HepG2 (cell line): ENCODE data around the gene CRADD. TPM values are rescaled to one million over a fixed set of nuclear protein-coding genes. Genes with fewer than 3 reads are reported as not detected.
A peak's percentile ranks its signal among the peaks of the same experiment; 100 is the strongest.

Experiments used
- ARHGAP35 ChIP-seq: sonication (generic); formaldehyde crosslinking; IDR thresholded peaks from 2 replicates; pipeline ENCODE4 v1.9.0; 2022; ENCODE audit warnings: mild to moderate bottlenecking, inconsistent platforms, moderate library complexity, missing genetic modification reagents, borderline replicate concordance
- ARID2 ChIP-seq: sonication (generic); formaldehyde crosslinking; IDR thresholded peaks from 2 replicates; pipeline ENCODE4 v1.8.1; 2022; ENCODE audit warnings: mild to moderate bottlenecking, missing genetic modification reagents, borderline replicate concordance
- GTF3A ChIP-seq: sonication (generic); formaldehyde crosslinking; conservative IDR thresholded peaks from 2 replicates; pipeline ENCODE4 v1.4.0; 2020; ENCODE audit warnings: mild to moderate bottlenecking, missing genetic modification reagents
- MYNN ChIP-seq: sonication (generic); formaldehyde crosslinking; IDR thresholded peaks from 2 replicates; pipeline ENCODE4 v1.4.0; 2020; ENCODE audit warnings: mild to moderate bottlenecking, low read depth, missing genetic modification reagents
- ZFP36L1 ChIP-seq: sonication (generic); formaldehyde crosslinking; IDR thresholded peaks from 2 replicates; pipeline ENCODE4 v1.8.0; 2022; ENCODE audit warnings: mild to moderate bottlenecking, missing genetic modification reagents, moderate library complexity
- ZNF432 ChIP-seq: sonication (generic); formaldehyde crosslinking; IDR thresholded peaks from 2 replicates; pipeline ENCODE4 v1.5.0; 2020; ENCODE audit warnings: missing genetic modification reagents, mild to moderate bottlenecking, borderline replicate concordance
- ZSCAN12 ChIP-seq: sonication (generic); formaldehyde crosslinking; IDR thresholded peaks from 2 replicates; pipeline ENCODE4 v1.9.0; 2021; ENCODE audit warnings: mild to moderate bottlenecking, missing genetic modification reagents
- polyA plus RNA-seq, 8 experiments: library from polyadenylated mRNA; depleted of rRNA in 3 of 8; stranded (reverse) in 7 of 8; unstranded in 1 of 8; fragments of >200 nt; fragmentation: Illumina TruSeq in 4 of 8; extraction: Trizol in 4 of 8; gene quantifications; 2 replicates each; pipeline versions ENCODE4 v1.2.1 to v1.2.3, GENCODE V29; 2011 to 2016; ENCODE audit warnings: low read depth in 4 of 8, missing spikeins in 1 of 8, mixed read lengths in 1 of 8; ENCODE audit not compliant: insufficient read depth in 1 of 8
- total RNA-seq, 5 experiments: library from RNA; depleted of rRNA; stranded (reverse); fragments of >200 nt; fragmentation: Illumina TruSeq; extraction: Trizol; gene quantifications; 2 replicates each; pipeline ENCODE4 v1.2.3, GENCODE V29; 2016; ENCODE audit warnings: low read depth in 1 of 5
- TF ChIP-seq, protein P1 (sequence below): sonication (generic); formaldehyde crosslinking; IDR thresholded peaks from 2 replicates; pipeline ENCODE4 v1.4.0; 2020; ENCODE audit warnings: mild to moderate bottlenecking, missing genetic modification reagents
- TF ChIP-seq, protein P2 (sequence below), 2 experiments: sonication (generic) in 1 of 2; formaldehyde crosslinking in 1 of 2; IDR thresholded peaks; 2 replicates each; pipeline versions ENCODE4 v1.5.1 to v1.6.1; 2011 to 2020; ENCODE audit warnings: borderline replicate concordance in 1 of 2, low read depth in 1 of 2, low read length in 1 of 2, mild to moderate bottlenecking in 1 of 2, missing genetic modification reagents in 1 of 2, moderate library complexity in 1 of 2
- TF ChIP-seq, protein P3 (sequence below): sonication (generic); formaldehyde crosslinking; conservative IDR thresholded peaks from 2 replicates; pipeline ENCODE4 v1.8.1; 2023; ENCODE audit warnings: missing genetic modification reagents
- TF ChIP-seq, protein P4 (sequence below): sonication (generic); formaldehyde crosslinking; IDR thresholded peaks from 2 replicates; pipeline ENCODE4 v1.4.0; 2020; ENCODE audit warnings: mild to moderate bottlenecking, missing genetic modification reagents
- TF ChIP-seq, protein P5 (sequence below): IDR thresholded peaks from 2 replicates; pipeline ENCODE4 v1.6.1; 2018; ENCODE audit warnings: missing genetic modification reagents, mild to moderate bottlenecking, missing compliant biosample characterization
- TF ChIP-seq, protein P6 (sequence below): sonication (generic); formaldehyde crosslinking; IDR thresholded peaks from 2 replicates; pipeline ENCODE4 v1.8.1; 2023; ENCODE audit warnings: missing genetic modification reagents, mild to moderate bottlenecking, borderline replicate concordance

Gene CRADD
- total and polyA plus RNA-seq, 2 of the 13 experiments (the other 11 are each of a cell fraction or from before 2014, with no cell fraction given) = 12.4 to 18.8 TPM

DNA sequence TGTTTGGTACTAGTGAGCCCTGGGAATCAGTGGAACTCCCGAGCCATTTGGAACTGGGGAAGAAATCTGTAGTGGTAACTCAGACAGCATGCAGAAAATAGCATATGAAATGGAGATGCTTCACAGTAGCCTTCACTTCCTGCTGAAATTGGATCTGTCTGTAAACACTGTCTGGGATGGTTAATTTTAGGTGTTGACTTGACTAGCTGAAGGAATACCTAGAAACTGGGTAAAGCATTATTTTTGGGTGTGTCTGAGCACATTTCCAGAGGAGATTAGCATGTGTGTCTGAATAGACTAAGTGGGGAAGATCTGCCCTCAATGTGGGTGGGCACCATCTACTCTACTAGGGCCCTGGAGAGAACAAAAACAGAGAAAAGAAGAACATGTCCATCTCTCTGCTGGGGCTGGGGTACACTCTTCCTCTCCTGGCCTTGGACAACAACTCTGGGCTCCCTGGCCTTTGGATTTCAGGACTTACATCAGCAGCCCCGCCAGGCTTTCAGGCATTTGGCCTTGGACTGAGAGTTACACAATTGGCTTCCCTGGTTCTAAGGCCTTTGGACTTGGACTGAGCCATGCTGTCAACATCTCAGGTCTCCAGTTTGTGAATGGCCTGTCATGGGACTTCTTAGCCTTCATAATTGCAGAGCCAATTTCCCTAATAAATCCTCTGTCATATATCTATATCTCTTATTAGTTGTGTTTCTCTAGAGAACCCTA is 14.0 kb upstream of the CRADD start (continued):
- TF ChIP-seq MYNN (CRISPR knock-in tag) (no peak), GTF3A (no peak), ZSCAN12 (CRISPR knock-in tag) (no peak), ARHGAP35 (CRISPR knock-in tag) (no peak), ZFP36L1 (CRISPR knock-in tag) (peak; percentile 79; the same call in 1 of the 2 replicates), ARID2 (CRISPR knock-in tag) (no peak), ZNF432 (no peak)
- TF ChIP-seq, protein P1, sequence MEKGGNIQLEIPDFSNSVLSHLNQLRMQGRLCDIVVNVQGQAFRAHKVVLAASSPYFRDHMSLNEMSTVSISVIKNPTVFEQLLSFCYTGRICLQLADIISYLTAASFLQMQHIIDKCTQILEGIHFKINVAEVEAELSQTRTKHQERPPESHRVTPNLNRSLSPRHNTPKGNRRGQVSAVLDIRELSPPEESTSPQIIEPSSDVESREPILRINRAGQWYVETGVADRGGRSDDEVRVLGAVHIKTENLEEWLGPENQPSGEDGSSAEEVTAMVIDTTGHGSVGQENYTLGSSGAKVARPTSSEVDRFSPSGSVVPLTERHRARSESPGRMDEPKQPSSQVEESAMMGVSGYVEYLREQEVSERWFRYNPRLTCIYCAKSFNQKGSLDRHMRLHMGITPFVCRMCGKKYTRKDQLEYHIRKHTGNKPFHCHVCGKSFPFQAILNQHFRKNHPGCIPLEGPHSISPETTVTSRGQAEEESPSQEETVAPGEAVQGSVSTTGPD = no peak
- TF ChIP-seq, protein P2, sequence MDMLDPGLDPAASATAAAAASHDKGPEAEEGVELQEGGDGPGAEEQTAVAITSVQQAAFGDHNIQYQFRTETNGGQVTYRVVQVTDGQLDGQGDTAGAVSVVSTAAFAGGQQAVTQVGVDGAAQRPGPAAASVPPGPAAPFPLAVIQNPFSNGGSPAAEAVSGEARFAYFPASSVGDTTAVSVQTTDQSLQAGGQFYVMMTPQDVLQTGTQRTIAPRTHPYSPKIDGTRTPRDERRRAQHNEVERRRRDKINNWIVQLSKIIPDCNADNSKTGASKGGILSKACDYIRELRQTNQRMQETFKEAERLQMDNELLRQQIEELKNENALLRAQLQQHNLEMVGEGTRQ (IDR thresholded peaks at IDR 0.05; ENCODE audit: low read depth, low read length) = no peak
- TF ChIP-seq, protein P2 (CRISPR knock-in tag; IDR thresholded peaks at IDR 0.05; ENCODE audit: borderline replicate concordance) = no peak
- TF ChIP-seq, protein P3, sequence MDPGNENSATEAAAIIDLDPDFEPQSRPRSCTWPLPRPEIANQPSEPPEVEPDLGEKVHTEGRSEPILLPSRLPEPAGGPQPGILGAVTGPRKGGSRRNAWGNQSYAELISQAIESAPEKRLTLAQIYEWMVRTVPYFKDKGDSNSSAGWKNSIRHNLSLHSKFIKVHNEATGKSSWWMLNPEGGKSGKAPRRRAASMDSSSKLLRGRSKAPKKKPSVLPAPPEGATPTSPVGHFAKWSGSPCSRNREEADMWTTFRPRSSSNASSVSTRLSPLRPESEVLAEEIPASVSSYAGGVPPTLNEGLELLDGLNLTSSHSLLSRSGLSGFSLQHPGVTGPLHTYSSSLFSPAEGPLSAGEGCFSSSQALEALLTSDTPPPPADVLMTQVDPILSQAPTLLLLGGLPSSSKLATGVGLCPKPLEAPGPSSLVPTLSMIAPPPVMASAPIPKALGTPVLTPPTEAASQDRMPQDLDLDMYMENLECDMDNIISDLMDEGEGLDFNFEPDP (CRISPR knock-in tag) = no peak
- TF ChIP-seq, protein P4, sequence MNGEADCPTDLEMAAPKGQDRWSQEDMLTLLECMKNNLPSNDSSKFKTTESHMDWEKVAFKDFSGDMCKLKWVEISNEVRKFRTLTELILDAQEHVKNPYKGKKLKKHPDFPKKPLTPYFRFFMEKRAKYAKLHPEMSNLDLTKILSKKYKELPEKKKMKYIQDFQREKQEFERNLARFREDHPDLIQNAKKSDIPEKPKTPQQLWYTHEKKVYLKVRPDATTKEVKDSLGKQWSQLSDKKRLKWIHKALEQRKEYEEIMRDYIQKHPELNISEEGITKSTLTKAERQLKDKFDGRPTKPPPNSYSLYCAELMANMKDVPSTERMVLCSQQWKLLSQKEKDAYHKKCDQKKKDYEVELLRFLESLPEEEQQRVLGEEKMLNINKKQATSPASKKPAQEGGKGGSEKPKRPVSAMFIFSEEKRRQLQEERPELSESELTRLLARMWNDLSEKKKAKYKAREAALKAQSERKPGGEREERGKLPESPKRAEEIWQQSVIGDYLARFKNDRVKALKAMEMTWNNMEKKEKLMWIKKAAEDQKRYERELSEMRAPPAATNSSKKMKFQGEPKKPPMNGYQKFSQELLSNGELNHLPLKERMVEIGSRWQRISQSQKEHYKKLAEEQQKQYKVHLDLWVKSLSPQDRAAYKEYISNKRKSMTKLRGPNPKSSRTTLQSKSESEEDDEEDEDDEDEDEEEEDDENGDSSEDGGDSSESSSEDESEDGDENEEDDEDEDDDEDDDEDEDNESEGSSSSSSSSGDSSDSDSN = no peak
- TF ChIP-seq, protein P5, sequence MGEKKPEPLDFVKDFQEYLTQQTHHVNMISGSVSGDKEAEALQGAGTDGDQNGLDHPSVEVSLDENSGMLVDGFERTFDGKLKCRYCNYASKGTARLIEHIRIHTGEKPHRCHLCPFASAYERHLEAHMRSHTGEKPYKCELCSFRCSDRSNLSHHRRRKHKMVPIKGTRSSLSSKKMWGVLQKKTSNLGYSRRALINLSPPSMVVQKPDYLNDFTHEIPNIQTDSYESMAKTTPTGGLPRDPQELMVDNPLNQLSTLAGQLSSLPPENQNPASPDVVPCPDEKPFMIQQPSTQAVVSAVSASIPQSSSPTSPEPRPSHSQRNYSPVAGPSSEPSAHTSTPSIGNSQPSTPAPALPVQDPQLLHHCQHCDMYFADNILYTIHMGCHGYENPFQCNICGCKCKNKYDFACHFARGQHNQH (CRISPR knock-in tag) = peak; percentile 94
- TF ChIP-seq, protein P6, sequence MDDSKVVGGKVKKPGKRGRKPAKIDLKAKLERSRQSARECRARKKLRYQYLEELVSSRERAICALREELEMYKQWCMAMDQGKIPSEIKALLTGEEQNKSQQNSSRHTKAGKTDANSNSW (CRISPR knock-in tag) = no peak
